HG02981 (cell line): ENCODE data around the gene SGF29.
A peak's percentile ranks its signal among the peaks of the same experiment; 100 is the strongest.
"Not testable (repeated sequence)": the region's sequence is repeated elsewhere in the genome, so short reads cannot be mapped to it uniquely, and the experiment has no call there.

Experiments used
- ATAC-seq: cut with Tn5 transposase; IDR thresholded peaks from one replicate; pipeline ENCODE4 v1.9.1; 2021; ENCODE audit warnings: mild to moderate bottlenecking, moderate library complexity; ENCODE audit not compliant: unreplicated experiment

The SGF29 gene

DNA sequence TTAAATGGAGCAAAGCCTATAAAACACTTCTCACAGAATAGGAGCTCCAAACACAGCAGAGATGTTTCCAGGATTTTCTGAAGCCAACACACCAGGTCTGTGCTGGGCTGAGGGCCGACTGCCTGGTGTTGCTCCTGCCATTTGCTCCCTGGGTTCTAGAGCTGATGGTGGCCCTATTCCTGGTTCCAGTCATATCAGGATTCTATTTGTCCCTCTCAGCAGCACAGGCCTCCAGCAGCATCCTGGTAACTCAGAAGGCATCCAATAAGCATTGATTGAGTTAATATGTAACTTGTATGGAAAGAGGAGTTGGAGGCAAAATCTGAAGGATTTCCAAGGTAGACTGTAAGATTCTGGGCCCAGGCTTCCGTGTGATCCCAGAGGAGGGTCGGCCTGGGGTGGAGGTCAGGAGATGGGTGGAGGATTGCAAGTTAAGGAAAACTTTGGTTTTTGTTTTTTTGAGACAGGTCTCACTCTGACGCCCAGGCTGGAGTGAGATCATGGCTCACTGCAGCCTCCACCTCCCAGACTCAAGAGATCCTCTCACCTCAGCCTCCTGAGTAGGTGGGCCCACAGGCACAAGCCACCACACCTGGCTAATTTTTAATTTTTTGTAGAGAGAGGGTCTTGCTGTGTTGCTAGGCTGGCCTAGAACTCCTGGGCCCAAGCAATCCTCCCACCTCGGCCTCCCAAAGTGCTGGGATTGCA is 20.6 kb upstream of the SGF29 start:
- no peak for ATAC-seq

DNA sequence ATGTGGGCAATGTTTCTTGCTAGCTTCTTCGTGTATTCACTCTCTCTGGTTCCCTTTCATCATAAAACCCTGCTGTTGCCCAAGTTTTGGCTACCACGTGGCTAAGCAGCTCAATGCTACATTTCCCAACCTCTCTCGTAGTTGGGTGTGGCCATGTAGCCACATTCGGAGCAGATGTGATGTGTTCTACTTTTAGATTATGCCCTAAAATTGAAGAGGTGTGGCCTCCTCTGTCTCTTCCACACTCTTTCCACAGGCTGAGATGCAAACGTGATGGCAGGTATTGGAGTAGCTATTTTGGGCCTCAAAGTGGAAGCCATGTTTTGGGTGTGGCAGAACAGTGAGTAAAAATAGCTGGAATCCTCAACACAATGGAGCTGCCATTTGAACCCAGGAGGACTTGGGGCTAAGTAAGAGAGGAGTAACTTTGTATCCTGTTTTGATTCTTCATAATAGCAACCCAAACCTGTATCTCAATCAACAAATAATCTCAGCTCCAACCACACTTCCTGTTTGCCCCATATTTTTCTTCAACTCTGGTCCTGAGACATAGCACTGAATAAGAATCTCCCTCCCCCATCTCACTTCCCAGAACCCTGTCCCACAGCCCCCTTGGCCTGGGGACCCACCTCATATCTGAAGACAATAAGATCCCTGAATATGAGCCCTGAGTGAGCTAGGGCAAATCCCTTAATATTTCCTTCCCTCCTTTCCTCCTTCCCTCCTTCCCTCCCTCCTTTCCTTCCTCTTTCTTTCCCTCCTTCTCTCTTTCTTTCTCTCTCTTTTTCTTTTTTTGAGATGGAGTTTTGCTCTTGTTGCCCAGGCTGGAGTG is 19.0 kb upstream of the SGF29 start:
- no peak for ATAC-seq

DNA sequence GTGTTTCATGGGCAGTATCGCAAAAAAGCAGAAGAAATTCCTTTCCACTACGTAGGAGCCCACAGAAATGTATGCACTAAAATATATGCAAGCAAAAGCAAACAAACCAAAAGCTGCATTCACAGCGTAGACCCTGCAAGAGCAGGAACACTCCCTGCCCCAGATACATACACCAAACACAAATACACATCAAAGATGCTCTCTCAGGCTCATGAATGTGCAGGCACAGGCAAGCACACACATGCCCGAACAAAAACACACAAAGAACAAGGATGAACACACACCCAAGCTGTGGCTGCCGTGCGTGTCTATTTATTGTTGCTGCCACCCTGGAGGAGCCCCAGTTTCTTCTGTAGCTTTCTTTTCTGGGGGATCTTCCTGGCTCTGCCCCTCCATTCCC is 16.6 kb upstream of the SGF29 start:
- no peak for ATAC-seq

DNA sequence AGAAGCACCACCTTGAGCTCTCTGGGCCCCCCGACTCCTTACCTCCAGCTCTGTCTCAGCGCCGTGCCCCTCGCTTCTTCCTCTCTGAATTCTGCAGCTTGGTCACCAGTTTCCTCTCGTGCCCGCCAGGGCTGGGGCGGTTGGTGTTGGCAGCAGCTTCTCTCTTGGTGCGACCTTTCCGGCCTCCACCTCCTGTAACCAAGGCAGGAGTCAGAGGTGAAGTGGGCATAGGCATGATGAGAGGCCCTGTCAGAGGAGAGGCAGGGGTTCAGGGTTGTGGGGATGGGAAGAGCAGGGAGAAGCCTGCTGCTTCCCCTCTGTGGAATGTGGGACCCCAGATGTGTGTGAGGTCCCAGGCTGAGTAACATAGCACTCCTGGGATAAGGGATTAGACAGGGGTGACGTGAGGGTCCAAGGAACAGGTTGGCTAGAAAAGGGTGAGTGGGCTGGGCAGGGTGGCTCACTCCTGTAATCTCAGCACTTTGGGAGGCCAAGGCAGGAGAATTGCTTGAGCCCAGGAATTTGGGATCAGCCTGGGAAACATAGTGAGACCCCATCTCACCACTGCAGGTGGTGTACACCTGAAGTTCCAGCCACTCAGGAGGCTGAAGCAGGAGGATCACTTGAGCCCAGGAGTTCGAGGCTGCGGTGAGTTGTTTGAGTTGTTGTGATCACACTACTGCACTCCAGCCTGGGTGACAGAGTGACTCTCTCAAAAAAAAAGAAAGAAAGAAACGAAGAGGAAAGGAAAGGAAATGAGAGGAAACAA is 15.6 kb upstream of the SGF29 start:
- no peak for ATAC-seq

DNA sequence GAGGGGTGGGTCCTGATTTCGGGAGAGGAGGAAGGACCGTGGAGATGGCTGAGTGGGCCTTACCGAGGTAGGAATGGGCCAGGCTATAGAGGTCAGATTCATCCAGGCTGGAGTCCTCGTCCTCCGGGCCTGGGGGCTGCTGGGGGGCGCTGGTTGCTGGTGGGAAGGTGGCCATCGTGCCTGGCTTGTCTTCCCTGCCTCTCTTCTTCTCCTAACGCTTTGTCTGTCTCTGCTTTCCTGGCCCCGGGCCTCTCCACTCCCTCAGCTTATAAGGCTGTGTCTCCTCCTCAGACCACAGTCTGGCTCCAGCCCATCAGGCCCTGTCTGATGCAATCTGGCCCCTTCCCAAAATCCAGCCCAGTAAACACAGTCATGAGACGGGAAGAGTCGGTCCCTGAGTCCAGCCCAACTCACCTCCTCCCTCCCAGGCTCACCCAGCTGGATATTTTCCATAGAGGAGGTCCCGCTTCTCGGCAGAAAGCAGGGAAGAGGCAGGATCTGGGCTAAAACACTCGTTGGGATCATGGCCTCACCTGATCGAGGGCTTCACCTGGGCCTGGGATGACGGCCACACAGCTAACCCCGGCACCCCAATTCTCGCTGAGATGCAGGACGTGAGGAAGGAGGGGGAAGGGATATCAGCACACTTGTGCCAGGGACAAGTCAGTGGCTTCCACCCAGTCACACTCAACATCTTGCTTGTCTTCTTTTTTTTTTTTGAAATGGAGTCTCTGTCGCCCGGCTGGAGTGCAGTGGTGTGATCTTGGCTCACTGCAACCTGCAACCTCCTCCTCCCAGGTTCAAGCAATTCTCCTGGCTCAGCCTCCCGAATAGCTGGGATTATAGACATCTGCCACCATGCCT is 14.8 kb upstream of the SGF29 start, which contains the start of gene NUPR1:
Gene NUPR1, minus strand, starts transcription at position 242 of the 864 bp plus-strand sequence. Its CDS starts 67 bp downstream, at position 175.
- no peak for ATAC-seq

DNA sequence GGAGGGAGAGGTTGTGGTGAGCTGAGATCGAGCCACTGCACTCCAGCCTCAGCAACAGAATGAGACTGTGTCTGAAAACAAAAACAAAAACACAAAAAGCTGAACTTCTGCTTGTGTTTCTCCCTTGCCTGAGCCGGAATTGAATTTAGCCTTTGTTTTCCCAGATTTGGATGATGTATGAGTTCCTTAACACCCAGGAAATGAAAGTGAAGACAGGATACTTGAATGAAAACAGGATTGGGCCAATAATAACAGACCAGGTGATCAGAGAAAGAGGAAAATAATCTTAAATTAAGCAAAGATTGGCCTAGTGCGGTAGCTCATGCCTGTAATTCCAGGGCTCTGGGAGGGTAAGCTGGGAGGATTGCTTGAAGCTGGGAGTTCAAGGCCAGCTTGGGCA is 13.4 kb upstream of the SGF29 start:
- ATAC-seq, result no peak

DNA sequence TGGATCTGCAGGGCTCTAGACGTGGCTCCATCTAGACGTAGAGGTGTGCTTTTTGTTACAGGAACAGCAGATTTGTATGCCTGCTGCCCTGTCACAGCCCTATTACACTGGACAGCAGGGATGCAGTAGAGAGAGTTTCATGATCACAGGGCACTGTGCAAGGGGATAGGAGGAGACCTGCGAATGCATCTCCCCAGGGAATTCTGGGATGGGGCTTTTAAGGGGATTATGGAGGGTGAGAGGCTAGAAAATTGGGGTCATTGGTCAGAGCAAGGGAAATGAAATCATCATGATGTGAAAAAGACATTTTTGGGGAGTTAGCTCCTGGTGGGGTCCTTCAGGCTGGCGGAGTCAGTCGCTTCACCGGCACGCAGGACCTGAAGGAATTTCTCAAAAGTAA is 11.1 kb upstream of the SGF29 start:
- no peak for ATAC-seq

DNA sequence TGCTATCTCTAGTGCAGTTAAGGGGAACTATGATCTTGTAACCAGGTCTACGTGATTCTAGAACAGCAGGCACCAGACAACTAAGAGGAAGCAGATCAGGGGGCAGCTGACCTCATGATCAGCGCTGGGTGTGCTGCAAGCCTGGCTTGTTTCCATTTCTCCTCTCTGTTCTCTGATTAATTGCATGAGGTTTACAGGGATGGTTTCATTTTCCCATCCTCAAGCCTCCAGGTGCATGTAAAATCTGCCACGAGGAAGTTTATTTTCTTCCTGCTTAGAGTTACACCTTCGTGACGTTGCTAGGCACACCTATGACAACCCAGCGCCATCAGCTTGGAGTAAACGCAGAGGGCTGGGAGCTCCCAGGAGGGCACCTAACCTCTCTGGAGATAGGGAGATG is 10.6 kb upstream of the SGF29 start:
- no peak for ATAC-seq

DNA sequence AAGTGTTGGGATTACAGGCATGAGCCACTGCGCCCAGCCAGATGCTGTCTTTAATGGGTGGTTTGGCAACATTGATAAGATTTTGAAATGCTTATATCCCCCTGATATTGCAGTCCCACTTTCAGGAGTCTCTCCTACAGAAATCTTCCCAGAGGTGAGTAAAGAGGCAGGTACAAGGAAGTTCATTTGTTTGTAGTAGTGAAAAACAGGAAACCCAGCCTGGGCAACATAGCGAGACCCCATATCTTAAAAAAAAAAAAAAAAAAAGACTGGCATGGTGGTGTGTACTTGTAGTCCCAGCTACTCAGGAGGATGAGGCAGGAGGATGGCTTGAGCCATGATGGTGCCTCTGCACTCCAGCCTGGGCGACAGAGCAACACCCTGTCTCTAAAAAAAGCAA is 8.7 kb upstream of the SGF29 start:
- ATAC-seq, result no peak

DNA sequence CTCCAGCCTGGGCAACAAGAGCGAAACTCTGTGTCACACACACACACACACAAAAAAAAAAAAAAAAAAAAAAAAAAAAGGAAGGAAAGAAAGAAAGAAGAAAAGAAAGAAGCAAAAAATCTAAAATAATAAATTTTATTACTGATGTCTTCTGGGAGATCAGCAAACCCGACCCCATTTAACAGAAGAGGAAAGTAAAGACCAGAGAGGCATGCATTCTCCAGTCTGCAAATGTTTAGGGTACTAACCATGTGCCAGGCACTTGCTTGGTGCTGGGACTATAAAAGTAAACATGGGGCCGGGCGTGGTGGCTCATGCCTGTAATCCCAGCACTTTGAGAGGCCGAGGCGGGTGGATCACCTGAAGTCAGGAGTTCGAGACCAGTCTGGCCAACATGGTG is 7.8 kb upstream of the SGF29 start:
- ATAC-seq, result not testable (repeated sequence)

DNA sequence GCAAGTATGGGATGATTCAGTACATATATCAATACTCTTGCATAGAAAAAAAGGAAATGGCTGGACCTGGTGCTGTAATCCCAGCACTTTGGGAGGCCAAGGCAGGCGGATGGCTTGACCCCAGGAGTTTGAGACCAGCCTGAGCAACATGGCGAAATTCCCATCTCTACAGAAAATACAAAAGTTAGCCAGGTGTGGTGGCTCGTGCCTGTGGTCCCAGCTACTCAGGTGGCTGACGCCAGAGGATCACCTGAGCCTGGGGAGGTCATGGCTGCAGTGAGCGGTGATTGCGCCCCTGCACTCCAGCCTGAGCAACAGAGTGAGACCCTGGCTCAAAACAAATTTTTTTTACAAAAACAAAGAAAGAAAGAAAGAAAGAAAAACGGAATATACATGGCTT is 7.1 kb upstream of the SGF29 start:
- no peak for ATAC-seq

DNA sequence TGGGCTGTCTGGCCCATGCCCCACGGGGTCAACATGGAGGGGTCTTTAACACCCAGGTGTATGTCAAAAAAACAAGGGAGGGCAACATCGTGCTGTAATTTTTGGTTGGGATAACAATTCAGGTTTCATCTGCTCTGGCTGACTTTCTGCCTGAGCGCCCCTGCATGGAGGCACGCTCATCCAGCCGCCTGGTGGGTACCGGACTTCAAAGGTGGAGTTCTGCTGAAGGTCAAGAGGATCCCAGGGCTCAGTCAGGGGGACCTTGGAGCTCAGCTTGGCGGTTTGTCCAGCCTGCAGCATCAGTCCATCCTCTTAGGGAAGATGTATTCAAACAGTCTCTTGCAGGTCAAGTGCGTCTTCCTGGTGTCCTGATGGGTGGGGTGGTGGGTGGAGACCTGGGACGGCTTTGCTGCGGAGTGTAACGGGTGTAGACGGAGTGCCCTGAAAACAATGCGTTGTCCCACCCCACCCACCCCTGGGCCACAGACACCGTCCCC is 5.4 kb upstream of the SGF29 start:
- no peak for ATAC-seq

DNA sequence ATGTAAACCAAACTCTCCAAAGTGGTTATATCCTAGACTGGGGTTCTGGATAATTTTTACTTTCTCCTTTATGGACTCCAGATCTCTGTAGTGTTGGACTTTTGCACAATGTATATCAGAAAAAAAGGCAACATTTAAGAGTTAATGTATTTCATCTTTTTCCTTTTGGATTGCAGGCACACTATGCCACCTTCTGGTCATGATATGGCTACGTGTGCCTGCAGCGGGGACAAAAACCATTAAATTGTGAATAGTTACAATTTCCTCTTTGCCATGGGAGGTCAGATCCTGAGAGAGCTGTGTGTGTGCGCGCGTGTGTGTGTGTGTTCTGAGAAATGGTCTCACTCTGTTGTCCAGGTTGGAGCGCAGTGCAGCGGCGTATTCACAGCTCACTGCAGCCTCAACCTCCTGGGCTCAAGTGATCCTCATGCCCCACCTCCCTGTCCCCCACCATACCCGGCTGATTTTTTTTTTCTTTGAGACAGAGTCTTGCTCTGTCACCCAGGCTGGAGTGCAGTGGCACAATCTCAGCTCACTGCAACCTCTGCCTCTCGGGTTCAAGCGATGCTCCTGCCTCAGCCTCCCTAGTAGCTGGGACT is 4.3 kb upstream of the SGF29 start:
- ATAC-seq, result no peak

DNA sequence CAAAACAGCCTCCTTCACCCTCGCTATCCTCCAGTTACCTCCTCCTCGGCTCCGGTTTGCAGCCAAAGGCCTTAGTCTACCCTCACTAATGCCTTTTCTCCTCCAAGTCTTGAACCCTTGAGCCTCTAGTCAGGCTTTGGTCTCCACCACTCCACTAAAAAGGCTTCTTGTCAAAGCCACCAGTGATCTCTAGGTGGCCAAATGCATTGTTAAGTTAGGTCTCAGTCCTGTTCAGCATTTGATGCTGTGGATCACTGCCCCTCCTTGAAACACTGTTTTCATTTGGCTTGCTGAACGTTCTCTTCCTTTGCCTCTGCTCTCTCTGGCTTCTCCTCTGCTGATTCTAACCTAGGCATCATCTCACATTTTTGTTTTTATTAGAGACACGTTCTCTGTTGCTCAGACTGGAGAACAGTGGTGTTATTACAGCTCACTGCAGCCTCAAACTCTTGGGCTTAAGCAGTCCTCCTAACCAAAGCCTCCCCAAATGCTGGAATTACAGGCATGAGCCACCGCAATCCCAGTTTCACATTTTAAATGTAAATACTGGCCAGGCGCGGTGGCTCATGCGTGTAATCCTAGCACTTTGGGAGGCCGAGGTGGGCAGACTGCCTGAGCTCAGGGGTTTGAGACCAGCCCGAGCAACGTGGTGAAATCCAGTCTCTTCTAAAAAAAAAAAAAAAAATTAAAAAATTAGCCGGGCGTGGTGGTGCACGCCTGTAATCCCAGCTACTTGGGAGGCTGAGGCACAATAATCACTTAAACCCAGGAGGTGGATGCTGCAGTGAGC is 1.1 kb downstream of the SGF29 start:
- peak; percentile 11 for ATAC-seq

DNA sequence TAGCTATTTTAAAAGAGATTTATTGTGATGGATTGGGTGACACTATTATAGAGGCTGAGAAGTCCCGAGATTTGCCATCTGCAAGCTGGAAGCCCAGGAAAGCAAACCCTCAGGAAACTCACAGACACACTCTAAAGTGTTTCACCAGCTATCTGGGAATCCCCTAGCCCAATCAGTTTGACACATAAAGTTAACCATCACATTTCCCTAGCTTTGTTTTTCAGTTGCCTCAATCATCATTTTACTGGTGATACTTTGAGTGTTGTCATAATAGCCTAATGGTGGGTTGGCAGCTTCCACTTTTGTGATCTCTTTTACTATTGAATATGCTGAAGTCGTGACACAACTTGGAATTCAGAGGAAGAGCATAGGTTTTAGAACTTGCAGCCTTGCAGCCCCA is 1.8 kb downstream of the SGF29 start:
- ATAC-seq, result no peak

DNA sequence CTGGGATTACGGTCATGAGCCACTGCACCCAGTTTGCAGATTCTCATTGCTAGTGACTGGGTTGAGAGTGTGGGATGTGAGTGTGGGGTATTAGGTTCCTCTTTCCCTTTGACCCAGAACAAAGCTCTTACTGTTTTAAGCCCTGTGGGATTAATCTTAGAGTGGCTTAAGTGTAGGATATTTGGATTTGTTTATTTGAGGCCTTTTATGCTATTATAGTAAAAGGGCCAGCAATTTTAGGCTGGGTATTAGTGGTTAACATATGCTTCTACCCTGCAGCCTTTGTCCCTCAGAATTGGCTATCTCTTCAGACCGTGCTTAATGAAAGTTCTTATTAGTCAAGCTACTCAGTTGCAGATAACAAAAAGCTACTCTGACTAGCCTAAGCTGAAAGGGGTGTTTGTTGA is 3.2 kb downstream of the SGF29 start:
- ATAC-seq, result no peak

DNA sequence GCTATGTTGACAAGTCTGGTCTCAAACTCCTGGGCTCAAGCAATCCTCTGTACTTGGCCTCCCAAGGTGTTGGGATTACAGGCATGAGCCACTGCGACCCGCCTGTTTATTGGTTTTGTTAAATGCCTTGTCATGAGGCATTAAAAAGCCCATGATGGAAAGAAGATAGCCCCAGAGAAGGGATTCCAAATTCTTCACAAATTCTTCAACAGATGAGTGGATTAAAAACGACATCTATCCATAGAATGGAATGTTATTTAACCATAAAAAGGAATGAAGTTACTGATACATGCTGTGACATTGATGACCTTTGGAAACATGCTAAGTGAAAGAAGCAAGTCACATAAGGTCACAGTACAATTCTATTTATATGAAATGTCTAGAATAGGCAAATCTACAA is 4.7 kb downstream of the SGF29 start:
- ATAC-seq, result no peak

DNA sequence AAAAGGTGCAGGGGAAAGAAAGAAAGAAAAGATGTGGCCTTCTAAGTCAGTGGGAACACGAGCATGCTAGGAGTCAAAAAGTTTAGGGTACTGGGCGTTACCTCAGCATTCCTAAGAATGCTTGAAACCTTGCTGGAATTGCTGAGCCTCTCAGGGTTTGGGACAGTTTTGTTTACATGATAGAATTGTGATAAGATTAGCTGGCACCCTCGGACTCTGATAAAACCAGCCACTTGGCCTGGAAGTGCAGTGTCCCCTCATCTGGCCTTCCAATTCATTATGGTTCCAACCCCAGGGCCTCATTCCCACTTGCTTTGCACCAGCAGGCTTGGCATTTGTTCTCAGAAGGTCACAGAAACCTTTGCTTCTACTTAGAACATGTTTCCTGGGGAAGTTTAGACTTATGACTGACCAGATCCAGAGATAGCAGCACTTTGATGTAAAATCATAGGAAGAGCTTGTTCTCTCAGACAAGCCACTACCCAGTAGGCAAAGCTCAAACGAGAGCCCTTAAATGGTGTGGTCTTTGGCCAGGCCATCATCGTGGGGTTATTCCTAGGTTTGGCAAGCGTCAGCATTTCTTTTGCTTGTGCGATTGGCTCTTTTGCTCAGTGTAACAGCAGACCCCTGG is 8.0 kb downstream of the SGF29 start:
- no peak for ATAC-seq

DNA sequence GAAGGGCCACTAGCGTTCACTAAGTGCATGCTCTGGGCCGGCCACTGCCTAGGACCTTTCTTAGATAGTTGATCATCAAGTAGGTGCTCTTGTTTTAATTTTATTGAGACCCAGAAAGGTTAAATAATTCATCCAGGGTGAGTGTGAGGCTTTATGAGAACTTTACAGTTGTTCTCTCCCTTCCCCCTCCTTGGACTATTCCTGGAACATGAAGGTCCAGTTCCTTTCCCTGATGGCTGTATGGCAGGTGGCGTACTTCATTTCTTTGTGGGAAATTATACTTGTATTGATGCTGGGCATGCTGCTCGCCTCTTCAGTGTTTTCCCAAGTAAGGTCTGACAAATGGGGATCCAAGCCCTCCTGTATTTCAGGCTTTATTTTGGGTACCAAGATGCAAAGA is 8.5 kb downstream of the SGF29 start:
- no peak for ATAC-seq
